SK-N-MC (cell line): Measurements from ENCODE around the gene MYO9A.

ENCODE experiments used
- DNase-seq: peaks from one replicate; pipeline ENCODE4 v3.0.0-alpha.2; 2011; ENCODE audit warnings: low read depth, low spot score
- H3K27ac ChIP-seq: fragments of 200-600 bp; sonication (generic); 2 replicates; pipeline ENCODE4 v1.5.1; 2016; ENCODE audit warnings: mixed run types
- H3K36me3 ChIP-seq: fragments of 200-600 bp; sonication (generic); 2 replicates; pipeline ENCODE4 v1.6.1; 2017; ENCODE audit warnings: antibody characterized with exemption, low read length, mixed read lengths; ENCODE audit not compliant: insufficient read depth
- H3K4me3 ChIP-seq: fragments of 200-600 bp; sonication (generic); 2 replicates; pipeline ENCODE4 v1.5.1; 2016
- H3K9ac ChIP-seq: fragments of 200-600 bp; sonication (generic); 2 replicates; pipeline ENCODE4 v1.8.0; 2017; ENCODE audit warnings: mixed run types, mixed read lengths; ENCODE audit not compliant: insufficient read length
- H3K9me3 ChIP-seq: fragments of 200-600 bp; sonication (generic); 2 replicates; pipeline ENCODE4 v1.6.1; 2017; ENCODE audit warnings: low read depth, mild to moderate bottlenecking, antibody characterized with exemption, low read length, moderate library complexity, mixed read lengths
- EZH2 ChIP-seq: fragments of 200-600 bp; sonication (generic); IDR thresholded peaks from one replicate; pipeline ENCODE4 v1.6.1; 2017; ENCODE audit warnings: antibody characterized with exemption
- FOXP2 ChIP-seq: optimal IDR thresholded peaks from 2 replicates; pipeline ENCODE3; 2011; ENCODE audit warnings: mild to moderate bottlenecking, moderate library complexity; ENCODE audit not compliant: insufficient read depth; ENCODE audit errors: extremely low read length, control extremely low read depth
- POLR2AphosphoS5 ChIP-seq: IDR thresholded peaks from 2 replicates; pipeline ENCODE4 v1.6.1; 2012; ENCODE audit warnings: mild to moderate bottlenecking, low read depth, low read length, borderline replicate concordance

The MYO9A gene

GRCh38 chr15:71779073-71779797 is 338.7 kb downstream of the MYO9A start:
- DNase-seq: no peak
- no peak overlapping the region for H3K9ac ChIP-seq
- H3K9me3 ChIP-seq: no peaks in the 10 kb centered on the region
- TF ChIP-seq FOXP2 (no peak), POLR2AphosphoS5 (no peak), EZH2 (no peak)
- H3K36me3 ChIP-seq: no peaks in the 10 kb centered on the region
- no peak overlapping the region for H3K27ac ChIP-seq
- no peak overlapping the region for H3K4me3 ChIP-seq

GRCh38 chr15:71777216-71777943 is 340.6 kb downstream of the MYO9A start:
- no peak overlapping the region for H3K27ac ChIP-seq
- no peak overlapping the region for H3K9ac ChIP-seq
- no peak for TF ChIP-seq POLR2AphosphoS5
- H3K4me3 ChIP-seq: no peak overlapping the region
- no peak for DNase-seq
- no peaks in the 10 kb centered on the region for H3K36me3 ChIP-seq
- no peaks in the 10 kb centered on the region for H3K9me3 ChIP-seq

- DNase-seq: no peak
- H3K27ac ChIP-seq: no peak overlapping the region
- H3K9me3 ChIP-seq: no peaks in the 10 kb centered on the region
- no peak overlapping the region for H3K9ac ChIP-seq
- no peak for TF ChIP-seq EZH2
- TF ChIP-seq FOXP2: no peak
- TF ChIP-seq POLR2AphosphoS5: no peak
- no peak overlapping the region for H3K4me3 ChIP-seq
- H3K36me3 ChIP-seq: no peaks in the 10 kb centered on the region
Observed at GRCh38 chr15:71776304-71776703, 341.6 kb downstream of the MYO9A start.

- no peaks in the 10 kb centered on the region for H3K9me3 ChIP-seq
- no peaks in the 10 kb centered on the region for H3K36me3 ChIP-seq
- DNase-seq: no peak
- H3K27ac ChIP-seq: no peak overlapping the region
- no peak overlapping the region for H3K9ac ChIP-seq
- TF ChIP-seq EZH2: no peak
- TF ChIP-seq FOXP2: no peak
- no peak overlapping the region for H3K4me3 ChIP-seq
Observed at GRCh38 chr15:71775856-71776255, 342.1 kb downstream of the MYO9A start.

- TF ChIP-seq FOXP2: no peak
- no peak for TF ChIP-seq EZH2
- TF ChIP-seq POLR2AphosphoS5: no peak
- Histone ChIP-seq H3K4me3 (no peak overlapping the region), H3K36me3 (no peaks in the 10 kb centered on the region), H3K9ac (no peak overlapping the region), H3K27ac (no peak overlapping the region), H3K9me3 (no peaks in the 10 kb centered on the region)
- no peak for DNase-seq
Observed at GRCh38 chr15:71773206-71773859, 344.6 kb downstream of the MYO9A start.
